HPDE6-E6E7 (cell line): Measurements from ENCODE around the gene APEX2.
"Not testable (repeated sequence)": the region's sequence is repeated elsewhere in the genome, so short reads cannot be mapped to it uniquely, and the experiment has no call there.

Experiments used
- DNase-seq: peaks from one replicate; pipeline ENCODE4 v3.0.0; 2011; ENCODE audit warnings: missing footprints; ENCODE audit errors: extremely low spot score

The APEX2 gene

GRCh38 chrX:55011294-55011693 lies 11.1 kb downstream of the APEX2 start:
- no peak for DNase-seq

DNA sequence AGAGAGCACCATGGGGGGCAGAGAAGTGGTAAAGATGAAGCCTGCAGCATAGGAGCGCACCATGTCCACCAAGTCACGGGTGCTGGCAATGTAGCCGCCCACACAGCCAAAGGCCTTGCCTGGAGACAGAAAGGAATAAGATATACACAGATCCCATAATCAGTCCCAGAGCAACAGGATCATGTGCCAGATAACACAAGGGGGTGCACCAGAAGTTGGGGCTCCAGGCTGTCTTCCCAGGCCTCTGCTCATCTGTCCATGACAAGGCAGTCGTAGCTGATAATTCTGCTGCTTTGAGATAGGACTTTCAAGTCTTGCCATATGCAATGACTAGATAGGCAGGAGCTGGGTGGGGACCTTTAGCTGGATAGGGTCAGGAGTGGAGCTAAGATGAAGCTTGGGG lies 14.7 kb downstream of the APEX2 start:
- no peak for DNase-seq

DNA sequence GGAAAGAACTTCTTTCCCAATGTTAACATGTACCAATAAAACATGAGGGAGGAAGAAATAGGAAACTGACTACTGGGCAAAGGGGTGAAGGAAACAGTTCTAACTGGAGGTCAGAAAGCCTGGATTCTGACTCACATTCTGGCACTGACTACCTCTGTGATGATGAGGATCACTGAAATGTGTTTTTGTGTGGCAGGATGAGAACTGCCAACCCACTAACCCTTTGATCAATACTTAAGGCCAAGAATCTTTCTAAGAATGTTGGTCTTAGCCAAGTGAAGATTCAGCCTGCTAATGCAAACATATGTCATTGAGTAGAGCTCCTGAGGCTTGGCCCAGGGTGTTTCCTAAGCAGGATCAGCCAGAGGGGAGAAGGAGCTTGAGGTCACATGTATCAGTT lies 26.0 kb downstream of the APEX2 start:
- DNase-seq = no peak

- DNase-seq = no peak
These were observed 26.7 kb downstream of the APEX2 start for GRCh38 chrX:55026840-55027239.

- no peak for DNase-seq
These were observed 27.9 kb downstream of the APEX2 start for GRCh38 chrX:55028040-55028439.

DNA sequence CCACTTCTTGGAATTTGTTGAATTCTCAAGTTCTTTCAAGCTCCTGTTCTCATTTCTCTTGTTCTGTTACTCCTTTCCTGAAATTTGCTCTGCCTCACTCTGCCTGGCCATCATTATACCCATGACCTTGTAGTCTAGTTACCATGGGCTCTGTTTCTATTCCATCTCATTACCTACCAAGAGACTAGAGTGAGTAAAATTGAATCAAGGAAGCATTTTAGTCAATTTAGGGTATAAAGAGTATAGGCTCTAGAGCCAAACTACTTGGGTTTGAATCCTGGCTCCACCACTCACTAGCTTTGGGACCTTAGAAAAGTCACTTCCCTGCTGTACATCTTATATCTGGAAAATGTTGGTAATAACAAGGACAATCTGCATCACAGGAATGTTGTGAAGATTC lies 28.4 kb downstream of the APEX2 start:
- no peak for DNase-seq

DNA sequence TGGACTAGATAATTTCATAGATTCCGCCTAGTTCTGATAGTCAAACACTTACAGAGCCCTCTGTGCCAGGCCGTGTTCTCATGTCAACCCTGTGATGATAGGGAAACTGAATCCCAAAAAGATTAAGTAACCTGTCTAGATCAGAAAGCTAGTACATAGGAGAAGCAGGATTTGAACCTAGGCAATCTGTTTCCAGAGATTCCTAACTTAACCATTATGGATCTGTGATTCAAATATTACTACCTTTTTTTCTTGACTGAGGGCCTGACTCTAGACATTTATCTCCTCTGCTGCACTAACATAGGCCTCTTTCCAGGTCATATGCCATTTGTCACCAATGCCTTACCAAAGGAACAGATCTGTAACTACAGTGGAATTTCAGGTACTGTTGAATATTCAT lies 29.1 kb downstream of the APEX2 start:
- DNase-seq = no peak

DNA sequence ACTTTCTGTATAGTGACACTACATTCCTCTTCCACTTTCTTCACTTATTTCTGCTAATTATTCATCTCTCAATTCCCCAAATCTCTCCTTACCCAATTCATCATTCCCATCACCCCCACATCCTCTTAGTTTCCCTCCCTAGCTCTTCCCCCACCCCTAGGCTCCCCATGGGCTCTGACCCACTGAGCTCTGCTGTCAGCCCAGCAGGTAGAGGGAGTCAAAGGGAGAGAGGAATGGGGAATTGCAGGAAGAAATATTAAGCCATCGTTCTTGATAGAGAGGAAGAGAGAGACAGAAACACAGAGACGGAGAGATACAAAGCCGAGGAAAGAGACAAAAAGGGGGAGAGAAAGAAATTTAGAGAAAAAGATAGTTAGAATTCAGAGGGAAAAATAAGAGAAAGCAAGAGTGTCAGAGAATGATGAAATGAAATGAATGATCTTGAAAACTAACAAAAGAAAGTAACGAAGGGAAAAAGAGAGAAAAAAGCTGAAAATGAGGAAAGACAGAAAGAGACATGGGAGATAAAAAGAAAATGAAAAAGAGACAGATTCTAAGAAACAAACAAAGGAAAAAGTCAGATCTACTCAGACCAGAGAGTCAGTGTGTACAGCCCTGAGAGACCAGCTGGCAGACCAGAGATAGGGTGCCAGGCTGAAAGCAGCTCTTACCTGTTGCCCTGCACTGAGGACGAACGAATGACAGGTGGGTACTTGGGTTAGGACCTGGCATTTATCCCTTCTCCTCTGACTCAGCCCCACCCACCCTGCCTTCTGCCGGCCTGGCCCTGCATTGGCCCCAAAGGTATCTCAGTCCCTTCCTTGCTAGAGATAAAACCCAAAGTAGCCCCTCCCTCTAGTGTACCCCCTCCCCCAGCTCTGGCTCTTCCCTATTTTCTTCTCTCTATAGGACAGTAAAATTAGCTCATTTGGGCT lies 30.4 kb downstream of the APEX2 start, which contains the start of gene ALAS2:
ALAS2 (minus strand) TSS at position 707 of the 935 bp plus-strand sequence. CDS start 4,977 bp downstream, outside the sequence.
- no peak for DNase-seq

DNA sequence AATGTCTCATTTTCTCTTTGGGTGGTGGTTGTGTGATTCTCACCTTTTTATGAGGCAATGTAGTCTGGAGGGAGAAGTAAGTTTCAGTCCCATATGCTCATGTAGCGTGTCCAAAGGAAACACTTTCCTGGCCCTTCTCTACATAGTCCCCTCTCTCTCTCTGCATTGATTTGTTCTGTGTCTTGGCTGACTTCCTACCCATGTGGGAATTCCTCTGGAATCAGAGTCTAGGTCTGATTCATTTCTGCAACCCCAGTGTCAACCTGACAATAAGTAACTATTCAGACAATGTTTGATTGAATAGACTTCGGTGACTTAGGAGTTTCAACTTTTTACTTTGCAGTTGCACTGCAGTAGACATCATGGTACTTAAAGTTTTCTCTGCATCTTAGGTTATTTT lies 33.3 kb downstream of the APEX2 start:
- no peak for DNase-seq

GRCh38 chrX:55039471-55039870 lies 39.3 kb downstream of the APEX2 start:
- no peak for DNase-seq

- no peak for DNase-seq
These were observed 41.4 kb downstream of the APEX2 start for GRCh38 chrX:55041514-55041913.

- not testable (repeated sequence) for DNase-seq
These were observed 50.4 kb downstream of the APEX2 start for GRCh38 chrX:55050599-55050998.

GRCh38 chrX:55056820-55057674 lies 56.9 kb downstream of the APEX2 start:
- no peak for DNase-seq

- DNase-seq = no peak
These were observed 57.6 kb downstream of the APEX2 start for GRCh38 chrX:55057675-55058249.
